NB4 (cell line): Measurements from ENCODE around the gene PDLIM5.

Experiments
- MYC ChIP-seq: IDR thresholded peaks from 2 replicates; pipeline ENCODE4 v1.6.1; 2011; ENCODE audit warnings: low read depth, low read length
- POLR2A ChIP-seq: IDR thresholded peaks from 2 replicates; pipeline ENCODE4 v1.6.1; 2011; ENCODE audit warnings: mild to moderate bottlenecking; ENCODE audit not compliant: insufficient read length; ENCODE audit errors: extremely low read depth
- TF ChIP-seq, protein P1 (sequence below): IDR thresholded peaks from one replicate; pipeline ENCODE4 v1.5.1; 2012; ENCODE audit warnings: low read depth, low read length

DNA sequence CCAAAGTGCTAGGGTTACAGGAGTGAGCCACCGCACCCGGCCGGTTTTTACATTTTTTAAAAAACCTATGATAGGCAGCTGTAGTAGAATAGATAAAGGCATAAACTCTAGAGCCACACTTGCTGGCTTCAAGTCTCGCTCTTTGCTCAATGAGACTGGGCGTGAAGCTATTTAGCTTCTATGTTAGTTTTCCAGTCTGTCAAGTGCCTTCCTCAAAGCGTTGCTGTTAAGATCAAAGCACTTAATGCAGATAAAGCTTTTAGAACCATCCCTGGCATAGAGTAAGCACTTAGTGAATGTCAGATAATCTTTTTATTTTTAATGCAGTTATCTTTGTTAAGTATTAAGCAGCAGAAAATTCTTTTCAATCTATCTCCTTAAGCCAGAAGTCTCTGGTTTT, 264.0 kb downstream of the PDLIM5 start:
- TF ChIP-seq, protein P1, sequence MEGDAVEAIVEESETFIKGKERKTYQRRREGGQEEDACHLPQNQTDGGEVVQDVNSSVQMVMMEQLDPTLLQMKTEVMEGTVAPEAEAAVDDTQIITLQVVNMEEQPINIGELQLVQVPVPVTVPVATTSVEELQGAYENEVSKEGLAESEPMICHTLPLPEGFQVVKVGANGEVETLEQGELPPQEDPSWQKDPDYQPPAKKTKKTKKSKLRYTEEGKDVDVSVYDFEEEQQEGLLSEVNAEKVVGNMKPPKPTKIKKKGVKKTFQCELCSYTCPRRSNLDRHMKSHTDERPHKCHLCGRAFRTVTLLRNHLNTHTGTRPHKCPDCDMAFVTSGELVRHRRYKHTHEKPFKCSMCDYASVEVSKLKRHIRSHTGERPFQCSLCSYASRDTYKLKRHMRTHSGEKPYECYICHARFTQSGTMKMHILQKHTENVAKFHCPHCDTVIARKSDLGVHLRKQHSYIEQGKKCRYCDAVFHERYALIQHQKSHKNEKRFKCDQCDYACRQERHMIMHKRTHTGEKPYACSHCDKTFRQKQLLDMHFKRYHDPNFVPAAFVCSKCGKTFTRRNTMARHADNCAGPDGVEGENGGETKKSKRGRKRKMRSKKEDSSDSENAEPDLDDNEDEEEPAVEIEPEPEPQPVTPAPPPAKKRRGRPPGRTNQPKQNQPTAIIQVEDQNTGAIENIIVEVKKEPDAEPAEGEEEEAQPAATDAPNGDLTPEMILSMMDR: no peak
- TF ChIP-seq POLR2A (no peak), MYC (no peak)
